Adipose tissue (tissue), 3 donors: ENCODE results near the gene PRM2. TPM values are rescaled to one million over a fixed set of nuclear protein-coding genes. Genes with fewer than 3 reads are reported as not detected.
"Not testable (repeated sequence)": the region's sequence is repeated elsewhere in the genome, so short reads cannot be mapped to it uniquely, and the experiment has no call there.

Source experiments
- H3K27ac ChIP-seq: one replicate; pipeline ENCODE4 v1.5.1; 2013; ENCODE audit warnings: low read depth, low read length
- WGBS, 3 donors: extraction: QIAGEN DNeasy Blood & Tissue Kit; methylation state at CpG; one replicate each; pipeline ENCODE4 v1.1.7; 2013; 5-methylcytosine and 5-hydroxymethylcytosine counted together
- polyA plus RNA-seq, 3 donors: library from polyadenylated mRNA; stranded (reverse); fragments of 200-250 nt; gene quantifications; one replicate each; pipeline ENCODE4 v1.2.3, GENCODE V29; 2013
- donor health status: healthy with polysubstance abuse.
- donor health status: Bipolar disorder and iron deficiency.
- donor health status: healthy.

The PRM2 gene
- polyA plus RNA-seq, 3 donors, result not detected

DNA sequence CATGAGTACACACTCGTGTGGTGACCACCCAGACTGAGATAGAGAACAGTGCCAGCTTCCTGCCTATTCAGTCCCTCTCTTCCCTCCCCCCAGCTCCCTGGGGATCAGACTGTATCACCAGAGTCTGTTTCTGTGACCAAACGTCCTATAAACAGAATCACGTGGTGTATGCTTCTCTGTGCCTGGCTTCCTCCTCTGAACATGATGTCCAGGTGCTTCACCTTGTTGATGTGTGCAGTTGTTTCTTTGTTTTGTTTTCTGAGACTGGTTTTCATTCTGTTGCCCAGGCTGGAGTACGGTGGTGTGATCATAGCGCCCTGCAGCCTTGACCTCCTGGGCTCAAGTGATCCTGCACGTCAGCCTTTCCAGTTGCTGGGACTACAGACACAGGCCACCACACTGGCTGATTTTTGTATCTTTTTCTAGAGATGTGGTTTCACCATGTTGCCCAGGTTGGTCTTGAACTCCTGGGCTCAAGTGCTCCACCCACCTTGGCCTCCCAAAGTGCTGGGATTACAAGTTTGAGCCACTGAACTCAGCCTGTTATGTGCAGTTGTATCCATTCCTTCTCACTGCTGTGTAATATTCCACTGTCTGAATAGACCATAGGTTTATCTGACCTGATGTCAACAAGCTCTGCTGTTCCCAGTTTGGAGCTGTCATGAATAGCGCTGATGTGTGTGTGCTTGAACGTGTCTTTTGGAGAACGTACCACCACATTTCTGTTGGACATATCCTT lies 33.8 kb upstream of the PRM2 start:
- no peak overlapping the region for H3K27ac ChIP-seq
- WGBS, 3 donors, result 61 to 72% (median 66%) methylated on average over 9 of the region's 9 CpGs

DNA sequence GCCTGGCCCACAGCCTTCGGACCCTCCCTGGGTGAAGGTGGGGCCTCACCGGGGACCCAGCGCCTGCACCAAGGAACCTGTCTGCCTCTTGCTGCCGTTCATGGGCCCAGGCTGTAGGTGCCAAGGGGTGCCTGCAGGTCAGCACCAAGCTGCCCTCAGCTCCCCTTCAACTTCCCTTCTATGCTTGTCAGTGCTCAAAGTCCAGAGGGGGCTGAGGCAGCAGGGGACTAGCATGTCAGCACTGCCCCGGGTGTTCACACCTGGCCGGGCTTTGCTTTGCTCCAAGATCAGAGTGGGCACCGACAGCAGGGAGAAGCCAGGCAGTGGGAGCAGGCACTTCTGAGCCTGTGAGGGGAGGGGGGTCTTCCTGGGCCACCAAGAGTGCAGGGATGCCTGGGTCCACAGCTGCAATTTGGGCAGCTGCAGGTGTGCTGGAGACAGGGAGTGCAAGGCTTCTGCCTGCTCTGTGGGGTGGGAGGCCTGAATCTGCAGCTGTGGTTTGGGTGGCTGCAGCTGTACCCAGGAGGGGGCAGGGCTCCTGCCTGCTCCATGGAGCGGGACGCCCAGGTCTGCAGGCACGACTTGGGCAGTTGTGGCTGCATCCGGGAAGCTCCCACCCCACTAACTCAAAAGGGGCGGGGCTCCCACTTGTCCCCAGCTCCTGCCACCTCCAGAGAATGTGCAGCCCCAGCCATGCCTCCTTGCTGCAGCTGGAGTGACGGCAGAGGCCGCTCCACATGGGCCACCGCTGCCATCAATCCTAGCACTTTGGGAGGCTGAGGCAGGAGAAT lies 32.4 kb upstream of the PRM2 start:
- WGBS, 3 donors, result 60 to 73% (median 61%) methylated on average over 15 of the region's 15 CpGs
- no peak overlapping the region for H3K27ac ChIP-seq

DNA sequence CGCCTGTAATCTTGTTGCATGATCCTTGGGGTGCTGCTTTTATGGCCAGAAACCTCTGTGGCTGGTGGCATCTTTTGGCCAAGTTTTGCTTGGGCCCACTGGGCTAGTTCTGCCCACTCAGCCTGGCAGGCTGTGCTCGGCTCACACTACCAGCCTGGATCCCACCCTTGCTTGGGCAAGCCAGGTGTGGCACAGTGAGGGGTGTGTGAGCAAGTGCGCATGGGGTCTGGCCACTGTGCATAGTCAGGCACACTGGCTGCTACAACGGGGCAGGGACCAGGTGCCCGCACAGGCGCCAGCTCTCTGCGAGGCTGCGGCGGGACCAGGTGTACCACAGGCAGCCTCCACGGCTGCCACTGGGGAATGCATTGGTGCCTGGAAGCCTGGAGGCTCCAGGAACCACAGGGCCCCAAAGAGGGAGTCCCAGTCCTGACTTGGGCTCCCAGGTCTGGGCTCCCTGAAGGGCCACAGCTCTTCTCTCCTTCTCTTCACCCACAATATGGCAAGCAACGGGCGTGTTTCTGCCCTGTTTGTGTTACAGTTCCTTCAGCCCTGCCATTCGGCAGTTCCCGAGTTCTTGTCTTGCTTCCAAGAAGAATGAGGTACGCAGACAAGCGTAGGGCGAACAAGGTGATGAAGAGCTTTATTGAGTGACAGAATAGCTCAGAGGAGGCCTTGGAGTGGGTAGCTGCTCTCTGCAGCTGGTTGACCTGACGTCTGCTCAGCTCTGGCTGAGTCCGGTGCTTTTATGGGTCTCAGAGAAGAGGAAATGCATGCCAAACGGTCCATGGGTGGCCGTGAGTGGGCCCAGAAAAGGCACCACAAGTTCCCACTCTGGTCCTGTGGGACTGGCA lies 31.6 kb upstream of the PRM2 start:
- H3K27ac ChIP-seq, result no peak overlapping the region
- 81 to 93% (median 87%) methylated on average over 21 of the region's 21 CpGs for WGBS, 3 donors

DNA sequence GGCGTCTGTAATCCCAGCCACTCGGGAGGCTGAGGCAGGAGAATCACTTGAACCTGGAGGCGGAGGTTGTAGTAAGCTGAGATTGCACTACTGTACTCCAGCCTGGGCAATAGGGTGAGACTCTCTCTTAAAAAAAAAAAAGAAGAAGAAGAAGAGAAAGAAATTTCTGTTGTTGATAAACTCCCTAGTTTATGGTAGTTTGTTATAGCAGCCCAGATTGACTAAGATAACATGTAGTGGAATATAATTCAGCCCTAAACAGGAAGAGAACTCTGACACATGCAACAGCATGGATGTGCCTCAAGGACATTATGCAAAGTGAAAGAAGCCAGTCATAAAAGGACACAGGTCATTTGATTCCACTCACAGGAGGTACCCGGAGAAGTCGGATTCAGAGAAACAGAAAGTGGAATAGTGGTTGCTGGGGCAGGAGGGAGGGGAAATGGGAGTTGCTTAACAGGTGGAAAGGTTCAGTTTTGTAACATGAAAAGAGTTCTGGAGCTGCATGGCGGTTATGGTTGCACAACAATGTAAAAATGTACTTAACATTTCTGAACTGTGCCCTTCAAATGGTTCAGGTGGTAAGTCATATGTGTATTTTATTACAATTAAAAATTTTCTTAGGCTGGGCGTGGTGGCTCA lies 30.8 kb upstream of the PRM2 start:
- WGBS, 3 donors, result 61 to 77% (median 75%) methylated on average over 7 of the region's 7 CpGs
- no peak overlapping the region for H3K27ac ChIP-seq

DNA sequence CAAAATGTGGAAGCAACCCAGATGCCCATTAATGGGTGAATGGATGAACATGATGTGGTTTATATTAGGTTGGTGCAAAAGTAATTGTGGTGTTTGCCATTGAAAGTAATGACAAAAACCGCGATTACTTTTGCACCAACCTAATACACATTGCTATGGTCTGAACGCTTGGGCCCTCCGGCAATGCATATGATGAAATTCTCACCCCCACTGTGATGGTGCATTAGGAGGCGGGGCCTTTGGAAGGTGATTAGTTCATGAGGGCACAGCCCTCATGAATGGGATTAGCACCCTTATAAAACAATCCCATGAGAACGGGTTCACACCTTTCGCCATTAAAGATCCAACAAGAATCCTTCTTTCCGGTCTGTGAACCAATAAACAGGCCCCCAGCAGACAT lies 30.1 kb upstream of the PRM2 start:
- H3K27ac ChIP-seq, result no peak overlapping the region
- WGBS, 3 donors, result 80 to 94% (median 86%) methylated on average over 8 of the region's 8 CpGs

DNA sequence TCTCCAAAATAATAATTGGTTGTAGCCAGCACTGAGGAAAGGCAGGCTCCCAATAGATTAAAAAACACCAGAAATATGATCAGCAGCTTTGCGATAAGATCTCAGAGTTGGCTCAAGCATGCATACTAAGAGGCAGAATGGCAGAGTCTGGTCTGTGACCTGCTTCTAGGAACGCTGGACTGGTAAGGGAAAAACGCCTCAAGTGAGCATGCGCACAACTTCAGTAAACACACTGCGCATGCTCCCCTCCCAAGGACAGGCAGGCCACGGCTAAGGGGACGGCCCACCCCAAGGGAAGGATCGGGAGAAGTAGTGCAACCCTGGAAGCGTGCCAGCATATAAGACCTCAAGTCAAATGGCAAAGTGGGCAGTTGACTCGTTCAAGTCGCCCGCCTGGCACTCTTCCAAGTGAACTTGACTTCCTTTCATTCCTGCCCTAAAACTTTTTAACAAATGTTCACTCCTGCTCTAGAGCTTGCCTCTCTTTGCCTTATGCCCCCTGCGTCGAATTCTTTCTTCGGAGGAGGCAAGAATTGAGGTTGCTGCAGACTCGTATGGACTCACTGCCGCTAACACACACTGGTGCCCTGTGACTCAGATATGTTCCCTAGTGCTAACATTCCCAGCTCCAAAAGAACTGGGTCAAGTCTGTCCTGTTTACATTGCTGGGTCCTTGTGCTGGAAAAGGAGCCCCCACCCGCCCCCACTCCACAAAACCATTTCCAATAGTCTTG lies 27.3 kb upstream of the PRM2 start:
- H3K27ac ChIP-seq, result no peak overlapping the region
- WGBS, 3 donors, result 59 to 64% (median 59%) methylated on average over 18 of the region's 18 CpGs

DNA sequence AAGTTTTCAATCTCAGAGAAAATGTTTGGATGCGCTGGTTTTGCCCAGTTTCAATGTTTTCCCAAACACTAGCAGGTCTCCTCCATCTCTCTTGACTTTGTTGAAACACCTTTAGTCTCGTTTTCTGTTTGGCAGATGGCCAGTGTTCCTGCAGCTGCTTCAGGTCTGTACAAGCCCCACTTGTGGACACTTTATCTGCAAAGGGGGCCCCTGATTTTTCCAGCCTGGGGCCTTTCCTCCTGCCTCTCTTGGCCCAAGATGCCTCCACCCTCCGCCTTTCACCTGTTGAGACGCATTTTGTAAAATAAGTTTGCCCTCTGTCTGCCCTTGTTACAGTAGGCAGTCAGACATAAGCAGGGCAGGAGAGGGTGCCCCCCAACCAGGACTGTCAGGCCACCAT lies 26.7 kb upstream of the PRM2 start:
- WGBS, 3 donors, result 44 to 78% (median 75%) methylated on average over 4 of the region's 4 CpGs
- H3K27ac ChIP-seq, result no peak overlapping the region

DNA sequence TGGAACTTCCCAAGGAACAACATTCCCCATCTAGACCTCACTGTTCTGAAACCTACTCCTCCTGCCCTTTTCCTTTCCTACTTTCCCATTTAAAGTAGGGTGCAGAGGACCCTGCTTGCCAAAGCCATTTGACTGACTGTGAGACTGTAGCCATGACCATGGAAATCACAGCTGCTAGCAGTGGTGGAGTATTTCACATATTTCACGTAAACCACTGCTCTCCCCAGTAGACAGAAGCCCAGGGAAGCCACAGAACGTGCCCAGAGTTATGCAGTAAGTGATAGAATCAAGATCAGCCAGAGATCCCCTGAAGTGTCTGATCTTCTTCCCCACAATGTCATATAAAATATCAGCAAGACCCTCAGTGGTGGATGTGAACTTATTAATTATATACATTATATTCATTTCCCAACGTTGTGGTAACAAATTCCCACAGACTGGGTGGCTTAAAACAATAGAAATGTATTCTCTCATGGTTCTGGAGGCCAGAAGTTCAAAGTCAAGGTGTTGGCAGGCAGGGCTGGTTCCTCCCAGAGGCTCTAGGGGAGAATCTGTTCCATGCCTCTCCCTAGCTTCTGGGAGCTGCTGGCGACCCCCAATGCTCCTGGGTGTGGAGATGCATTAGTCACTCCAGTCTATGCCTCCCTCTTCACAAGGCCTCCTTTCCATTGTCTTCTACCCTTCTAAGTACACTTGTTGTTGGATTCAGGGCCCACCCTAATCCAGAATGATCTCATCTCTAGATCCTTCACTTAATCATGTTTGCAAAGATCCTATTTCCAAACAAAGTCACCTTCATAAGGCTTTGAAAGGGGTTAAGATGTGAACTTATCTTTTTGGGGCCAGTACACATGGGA lies 25.6 kb upstream of the PRM2 start:
- H3K27ac ChIP-seq, result no peak overlapping the region
- 68 to 76% (median 76%) methylated on average over 4 of the region's 4 CpGs for WGBS, 3 donors

DNA sequence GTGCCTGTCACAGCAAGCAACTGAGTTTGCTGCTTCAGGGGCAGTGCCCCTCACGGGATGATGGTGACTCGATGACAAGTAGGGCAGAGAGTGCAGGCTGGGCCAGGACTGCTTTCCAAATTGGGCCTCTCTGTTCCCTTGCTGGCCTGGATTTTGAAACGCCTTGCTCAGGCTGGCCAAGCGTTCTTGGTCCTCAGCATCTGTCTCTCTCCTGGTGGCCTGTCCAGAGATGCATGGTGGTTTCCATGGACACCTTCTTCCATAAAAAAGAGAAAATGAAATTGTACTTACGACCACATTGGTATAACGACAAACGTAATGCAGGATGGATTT lies 24.2 kb upstream of the PRM2 start:
- WGBS, 3 donors, result 84 to 96% (median 92%) methylated on average over 7 of the region's 7 CpGs

DNA sequence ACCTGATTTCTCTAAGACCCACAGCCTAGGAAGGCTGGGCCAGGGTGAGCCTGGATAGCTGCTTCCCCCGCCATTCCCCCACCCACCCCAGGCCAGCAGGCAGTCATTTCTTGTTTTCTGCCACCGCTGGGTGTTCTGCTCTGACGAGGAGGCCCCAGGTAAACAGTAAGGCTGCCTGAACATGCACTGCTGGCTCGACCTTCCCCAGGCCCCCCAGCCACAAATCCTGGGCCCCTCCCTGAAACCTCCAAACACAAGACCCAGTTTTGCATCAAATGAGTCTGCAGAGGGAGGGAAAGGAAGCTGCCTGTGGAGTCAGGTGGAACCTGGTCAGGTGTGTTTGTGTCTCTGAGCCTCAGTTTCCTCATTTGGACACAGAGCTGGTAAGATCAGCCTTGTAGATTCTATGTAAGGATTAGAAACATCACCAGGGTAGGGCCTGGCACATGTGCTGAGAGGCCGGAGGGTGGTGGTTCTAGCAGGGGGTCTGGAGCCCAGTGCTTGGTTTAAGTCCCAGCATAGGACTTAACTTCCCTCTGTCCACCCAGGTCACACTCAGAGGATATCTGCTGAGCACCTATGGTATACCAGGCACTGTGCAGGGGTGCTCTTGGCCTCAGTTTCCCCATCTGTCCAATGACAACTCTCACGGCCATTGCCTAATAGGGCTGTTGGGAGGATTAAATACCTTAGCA lies 23.7 kb upstream of the PRM2 start:
- WGBS, 3 donors, result 79 to 85% (median 85%) methylated on average over 6 of the region's 6 CpGs
- H3K27ac ChIP-seq, result no peak overlapping the region

More for the DNA sequence above, 24.2 kb upstream of the PRM2 start:
- H3K27ac ChIP-seq, result no peak overlapping the region

DNA sequence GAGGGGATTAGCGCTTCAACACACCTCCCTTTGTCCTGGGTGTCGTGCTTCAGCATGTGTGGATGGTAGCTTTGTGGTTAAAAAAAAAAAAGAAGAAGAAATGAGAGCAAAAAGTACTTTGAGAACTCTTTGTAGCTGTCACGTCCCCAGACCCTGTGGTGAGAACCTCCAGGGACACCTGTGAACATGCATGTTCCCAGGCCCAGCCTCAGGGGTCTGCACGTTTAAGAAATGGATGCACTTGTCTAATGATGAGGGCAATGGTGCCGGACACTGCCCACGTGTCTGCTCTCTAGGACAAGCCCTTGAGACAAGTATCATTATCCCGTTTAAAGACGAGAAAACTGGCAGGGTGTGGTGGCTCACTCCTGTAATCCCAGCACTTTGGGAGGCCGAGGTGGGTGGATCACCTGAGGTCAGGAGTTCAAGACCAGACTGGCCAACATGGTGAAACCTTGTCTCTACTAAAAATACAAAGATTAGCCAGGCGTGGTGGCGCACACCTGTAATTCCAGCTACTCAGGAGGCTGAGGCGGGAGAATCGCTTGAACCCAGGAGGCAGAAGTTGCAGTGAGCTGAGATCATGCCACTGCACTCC lies 22.8 kb upstream of the PRM2 start:
- WGBS, 3 donors, result 80 to 90% (median 84%) methylated on average over 13 of the region's 13 CpGs
- H3K27ac ChIP-seq, result not testable (repeated sequence)

DNA sequence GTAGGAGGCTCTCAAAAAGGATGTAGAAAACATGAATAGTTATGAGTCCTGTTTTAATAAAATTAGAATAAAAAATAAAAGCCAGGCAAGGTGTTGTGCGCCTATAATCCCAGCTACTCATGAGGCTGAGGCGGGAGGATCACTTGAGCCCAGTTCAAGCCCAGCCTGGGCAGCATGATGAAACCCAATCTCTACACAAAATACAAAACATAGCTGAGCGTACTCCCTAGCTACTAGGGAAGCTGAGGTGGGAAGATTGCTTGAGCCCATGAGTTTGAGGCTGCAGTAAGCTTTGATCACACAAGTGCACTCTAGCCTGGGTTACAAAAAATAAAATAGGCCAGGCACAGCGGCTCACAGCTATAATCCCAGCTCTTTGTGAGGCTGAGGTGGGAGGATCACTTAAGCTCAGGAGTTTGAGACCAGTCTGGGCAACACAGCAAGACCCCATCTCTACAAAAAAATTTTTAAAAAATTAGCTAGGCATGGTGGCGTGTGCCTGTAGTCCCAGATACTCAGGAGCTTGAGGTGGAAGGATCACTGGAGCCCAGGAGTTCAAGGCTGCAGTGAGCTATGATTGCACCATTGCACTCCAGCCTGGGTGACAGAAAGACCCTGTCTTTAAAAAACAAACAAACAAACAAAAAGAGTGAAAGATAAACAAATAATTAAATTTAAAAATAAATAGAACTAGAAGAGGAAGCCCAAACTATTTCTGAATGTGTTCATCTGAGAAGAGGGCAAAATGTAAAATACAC lies 22.0 kb upstream of the PRM2 start:
- no peak overlapping the region for H3K27ac ChIP-seq
- 83 to 94% (median 93%) methylated on average over 5 of the region's 5 CpGs for WGBS, 3 donors

DNA sequence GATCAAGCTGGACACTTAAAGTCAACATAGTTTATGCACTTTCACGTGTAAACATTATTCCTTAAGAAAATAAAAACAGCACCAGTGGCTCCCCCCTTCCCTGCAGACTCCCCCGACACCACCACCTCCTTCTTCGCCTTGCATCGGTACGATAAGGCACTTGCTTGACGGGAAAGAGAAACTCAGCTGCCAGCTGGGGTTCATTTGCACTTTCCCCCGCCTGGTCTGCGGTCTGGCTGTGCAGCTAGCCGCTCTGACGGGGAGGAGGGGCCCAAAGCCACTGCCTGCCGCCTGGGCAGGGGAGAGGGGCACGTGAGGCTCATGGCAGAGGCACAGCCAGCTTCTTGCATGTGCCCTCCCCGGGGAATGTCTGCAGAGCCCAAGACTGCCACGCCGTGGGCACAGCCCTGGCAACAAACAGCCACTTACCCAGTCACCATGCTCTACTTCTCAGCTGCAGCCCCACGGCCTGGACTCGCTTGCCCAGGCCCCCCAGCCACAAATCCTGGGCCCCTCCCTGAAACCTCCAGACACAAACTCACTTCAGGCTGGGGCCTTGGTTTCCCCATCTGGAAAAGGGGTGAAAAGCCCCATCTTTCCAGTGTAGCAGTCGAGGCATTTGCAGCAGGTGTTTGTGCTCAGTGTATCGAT lies 21.3 kb upstream of the PRM2 start:
- no peak overlapping the region for H3K27ac ChIP-seq
- WGBS, 3 donors, result 16 to 19% (median 17%) methylated on average over 17 to 19 of the region's 19 CpGs

DNA sequence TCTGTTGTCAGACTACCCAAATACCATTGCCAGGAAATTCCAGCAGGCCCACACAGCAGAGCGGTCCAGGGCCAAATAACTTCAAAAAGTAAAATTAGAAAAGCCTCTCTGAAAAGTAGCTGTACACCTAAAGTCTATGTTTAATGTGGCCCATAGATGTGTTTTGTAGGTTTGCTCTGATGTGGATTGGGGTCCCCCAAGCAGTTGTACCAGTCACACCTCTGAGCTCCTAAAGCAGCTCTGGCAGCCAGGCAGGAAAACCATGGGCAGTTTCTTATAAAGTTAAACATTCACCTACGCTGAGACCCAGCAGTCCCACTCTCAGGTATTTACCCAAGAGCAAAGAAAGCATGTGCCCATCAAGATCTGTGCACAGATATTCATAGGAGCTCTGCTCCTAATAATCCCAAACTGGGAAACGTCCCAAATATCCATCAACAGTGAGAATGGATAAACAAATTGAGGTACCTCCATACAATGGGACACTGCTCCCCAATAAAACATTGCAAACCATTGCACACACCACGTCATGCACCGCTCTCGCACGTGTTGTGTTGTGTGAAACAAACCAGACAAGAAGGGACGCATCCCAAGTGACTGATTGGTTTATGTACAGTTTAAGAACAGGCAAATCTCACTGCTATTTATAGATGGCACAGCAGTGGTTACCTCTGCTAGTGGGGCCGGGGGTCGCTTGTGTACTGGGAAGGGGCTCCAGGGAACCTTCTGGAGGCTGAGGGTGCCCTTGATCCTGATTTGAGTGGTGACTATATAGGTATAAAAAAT lies 20.6 kb upstream of the PRM2 start:
- no peak overlapping the region for H3K27ac ChIP-seq
- 21 to 60% (median 58%) methylated on average over 10 of the region's 10 CpGs for WGBS, 3 donors

DNA sequence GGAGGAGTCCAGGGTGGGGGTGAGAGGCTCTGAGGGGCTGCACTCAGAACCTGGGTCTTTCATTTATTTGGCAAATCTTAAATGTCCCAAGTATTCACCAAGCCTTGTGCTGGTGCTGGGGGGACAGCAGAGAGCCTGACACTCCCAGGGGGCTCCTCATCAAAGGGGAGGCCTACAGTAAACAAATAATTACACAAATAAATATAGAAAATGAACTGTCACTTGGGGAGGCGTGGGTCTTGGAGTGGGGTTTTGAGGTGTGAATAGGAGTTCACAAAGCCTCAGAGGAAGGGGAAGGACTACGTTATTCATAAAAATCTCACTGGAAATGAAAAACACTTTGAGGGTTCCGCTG lies 20.0 kb upstream of the PRM2 start:
- WGBS, 3 donors, result 80 to 85% (median 83%) methylated on average over 3 of the region's 3 CpGs

More for the DNA sequence above, 20.0 kb upstream of the PRM2 start:
- H3K27ac ChIP-seq, result no peak overlapping the region
